Ramos (cell line): ENCODE measurements around the gene HMGN4.

Experiments
- in situ Hi-C: fragments of 300-500 bp; cut with MboI; formaldehyde crosslinking; loops from one replicate; pipeline ENCODE4 v1.14.3; 2022; ENCODE audit warnings: low sequenced_read_pairs; ENCODE audit not compliant: unreplicated experiment

The HMGN4 gene

DNA sequence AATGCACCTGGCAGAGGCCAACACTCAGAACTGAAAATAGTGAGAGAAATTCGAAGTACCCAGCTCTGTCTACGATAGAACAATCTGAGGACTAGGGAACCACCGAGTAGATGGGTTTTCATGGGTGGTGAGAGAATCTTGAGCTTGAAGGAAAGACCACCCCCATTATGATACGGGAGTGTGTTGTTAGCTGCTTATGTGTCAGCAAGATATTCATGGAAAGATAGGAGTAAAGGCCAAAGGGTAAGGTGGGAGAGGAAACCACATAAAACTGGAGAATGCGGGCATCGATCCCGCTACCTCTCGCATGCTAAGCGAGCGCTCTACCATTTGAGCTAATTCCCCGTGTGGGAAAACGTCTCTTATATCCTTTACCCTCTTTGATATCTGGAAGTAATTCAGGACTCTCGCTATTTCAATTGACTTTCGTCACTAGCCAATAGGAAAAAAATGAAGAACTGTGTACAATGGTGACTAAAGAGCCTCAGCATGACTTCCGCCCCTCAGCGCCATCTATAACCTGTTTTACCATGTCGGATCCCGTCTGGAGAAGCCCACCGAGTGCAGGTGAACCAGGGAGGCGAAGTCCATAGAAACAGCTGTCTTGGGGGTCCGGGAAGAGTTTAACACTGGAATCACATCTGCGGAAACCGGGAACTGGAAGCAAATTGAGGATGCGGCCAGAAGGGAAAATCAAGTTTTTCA is 33.6 kb downstream of the HMGN4 start:
- in situ Hi-C loops = no loop called here

DNA sequence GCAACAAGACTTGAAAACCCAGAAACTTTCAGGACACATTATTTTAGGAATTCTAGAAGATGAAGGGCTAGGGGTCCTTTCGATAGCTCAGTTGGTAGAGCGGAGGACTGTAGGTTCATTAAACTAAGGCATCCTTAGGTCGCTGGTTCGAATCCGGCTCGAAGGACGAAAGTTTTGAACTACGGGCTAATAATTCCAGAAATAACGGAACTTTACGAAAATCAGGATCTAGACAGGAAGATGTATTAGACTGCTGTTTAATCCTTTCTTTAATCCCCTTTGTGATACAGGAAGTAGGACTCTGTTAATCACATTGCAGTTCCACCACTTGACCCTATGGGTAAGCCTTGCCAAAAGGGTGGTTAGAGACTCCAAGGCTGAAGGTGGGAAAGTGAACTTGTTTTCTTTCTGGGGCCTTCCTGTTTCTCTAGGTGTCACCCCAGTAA is 37.4 kb downstream of the HMGN4 start:
- in situ Hi-C loops = loop anchor here (25.0 kb wide), 1 partner anchor 513 kb away; a partner anchor contains a TSS

DNA sequence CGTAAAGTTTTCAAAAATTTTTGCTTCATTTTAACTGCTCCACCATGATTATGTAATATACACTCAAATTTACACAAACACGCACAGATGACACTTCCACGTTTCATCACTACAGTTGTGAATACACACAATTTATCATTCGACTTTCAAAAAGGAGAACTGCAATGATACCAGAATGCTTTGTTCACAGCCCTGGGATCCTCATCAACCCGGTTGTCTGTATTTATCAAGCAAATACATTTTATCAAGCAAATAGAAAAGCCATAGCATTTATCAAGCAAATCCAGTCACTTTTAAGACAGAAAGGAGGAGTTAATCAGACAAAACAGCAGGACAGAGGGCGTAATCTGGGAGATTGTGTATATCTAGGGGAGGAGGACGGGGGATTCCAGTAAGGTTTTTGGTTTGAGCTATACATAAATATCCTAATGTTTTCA is 38.3 kb downstream of the HMGN4 start:
- in situ Hi-C loops = loop anchor here (25.0 kb wide), 1 partner anchor 514 kb away; a partner anchor contains a TSS

DNA sequence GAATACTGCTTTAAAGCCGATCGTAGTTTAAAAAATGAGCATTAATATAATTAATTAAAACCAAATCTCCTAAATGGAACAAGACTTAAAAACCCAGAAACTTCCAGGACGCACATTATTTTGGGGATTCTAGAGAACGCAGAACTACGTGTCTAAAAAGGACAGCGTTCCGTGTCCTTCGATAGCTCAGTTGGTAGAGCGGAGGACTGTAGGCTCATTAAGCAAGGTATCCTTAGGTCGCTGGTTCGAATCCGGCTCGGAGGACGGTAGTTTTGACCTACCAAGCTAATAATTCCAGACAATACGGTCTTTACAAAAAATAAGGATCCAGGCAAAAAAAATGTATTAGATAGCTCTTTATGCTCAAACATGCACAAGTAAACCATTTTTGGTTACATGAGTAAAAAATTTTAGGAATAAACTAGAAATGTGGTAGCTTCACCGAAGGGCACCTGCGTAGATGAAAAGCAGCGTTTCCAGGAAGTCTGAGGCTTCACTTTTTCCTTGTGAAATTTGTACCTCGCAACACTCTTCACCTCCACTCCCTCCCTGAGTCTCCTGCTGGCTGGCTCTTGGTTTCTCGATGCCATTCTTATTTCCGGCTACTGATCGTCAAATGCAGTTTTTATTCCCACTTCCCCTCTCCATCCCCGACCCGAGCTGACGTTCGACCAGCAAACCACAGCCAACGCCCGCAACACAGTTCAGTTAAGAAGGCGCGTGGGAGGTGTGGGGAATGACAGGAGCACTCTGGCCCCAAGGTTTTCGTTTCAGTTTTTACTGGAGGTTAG is 39.0 kb downstream of the HMGN4 start:
- in situ Hi-C loops = loop anchor here (25.0 kb wide), 1 partner anchor 515 kb away; a partner anchor contains a TSS

DNA sequence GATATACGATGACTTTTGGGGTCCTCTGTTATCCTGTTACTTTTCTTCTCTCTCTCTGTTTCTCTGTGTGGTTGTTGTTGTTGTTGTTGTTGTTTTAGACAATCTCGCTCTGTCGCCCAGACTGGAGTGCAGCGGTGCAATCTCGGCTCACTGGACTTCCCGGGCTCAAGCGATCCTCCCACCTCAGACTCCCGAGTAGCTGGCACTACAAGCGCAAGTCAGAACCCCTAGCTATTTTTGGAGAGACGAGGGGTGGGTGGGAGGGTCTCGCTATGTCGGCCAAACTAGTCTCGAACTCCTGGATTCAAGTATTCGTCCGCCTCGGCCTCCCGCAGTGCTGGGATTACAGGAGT is 39.5 kb downstream of the HMGN4 start:
- in situ Hi-C loops = loop anchor here (25.0 kb wide), 1 partner anchor 515 kb away; a partner anchor contains a TSS

DNA sequence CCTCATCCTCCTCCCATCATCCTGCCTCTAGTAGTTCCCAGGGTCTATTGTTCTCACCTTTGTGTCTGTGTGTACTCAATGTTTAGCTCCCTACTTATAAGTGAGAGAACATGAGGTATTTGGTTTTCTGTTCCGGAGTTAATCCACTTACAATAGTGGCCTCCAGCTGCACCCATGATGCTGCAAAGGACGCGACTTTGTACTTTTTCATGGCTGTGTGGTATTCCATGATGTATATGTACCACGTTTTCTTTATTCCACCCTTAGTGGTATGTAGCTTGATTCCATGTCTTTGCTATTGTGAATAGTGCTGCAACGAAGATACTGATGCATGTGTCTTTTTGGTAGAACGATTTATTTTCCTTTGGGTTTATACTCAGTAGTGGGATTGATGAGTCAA is 40.1 kb downstream of the HMGN4 start:
- in situ Hi-C loops = loop anchor here (25.0 kb wide), 1 partner anchor 516 kb away; a partner anchor contains a TSS

DNA sequence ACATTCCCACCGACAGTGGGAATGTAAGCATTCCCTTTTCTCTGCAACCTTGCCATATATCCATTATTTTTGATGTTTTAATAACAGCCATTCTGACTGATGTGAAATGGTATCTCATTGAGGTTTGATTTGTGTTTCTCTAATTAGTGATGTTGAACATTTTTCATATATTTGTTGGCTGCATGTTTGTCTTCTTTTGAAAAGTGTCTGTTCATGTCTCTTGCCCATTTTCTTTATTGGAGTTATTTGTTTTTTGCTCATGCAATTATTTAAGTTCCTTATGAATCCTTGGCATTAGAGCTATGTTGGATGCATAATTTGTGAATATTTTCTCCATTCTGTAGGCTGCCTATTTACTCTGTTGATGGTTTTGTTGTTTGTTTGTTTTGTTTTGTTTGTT is 40.6 kb downstream of the HMGN4 start:
- in situ Hi-C loops = loop anchor here (25.0 kb wide), 1 partner anchor 516 kb away; a partner anchor contains a TSS

DNA sequence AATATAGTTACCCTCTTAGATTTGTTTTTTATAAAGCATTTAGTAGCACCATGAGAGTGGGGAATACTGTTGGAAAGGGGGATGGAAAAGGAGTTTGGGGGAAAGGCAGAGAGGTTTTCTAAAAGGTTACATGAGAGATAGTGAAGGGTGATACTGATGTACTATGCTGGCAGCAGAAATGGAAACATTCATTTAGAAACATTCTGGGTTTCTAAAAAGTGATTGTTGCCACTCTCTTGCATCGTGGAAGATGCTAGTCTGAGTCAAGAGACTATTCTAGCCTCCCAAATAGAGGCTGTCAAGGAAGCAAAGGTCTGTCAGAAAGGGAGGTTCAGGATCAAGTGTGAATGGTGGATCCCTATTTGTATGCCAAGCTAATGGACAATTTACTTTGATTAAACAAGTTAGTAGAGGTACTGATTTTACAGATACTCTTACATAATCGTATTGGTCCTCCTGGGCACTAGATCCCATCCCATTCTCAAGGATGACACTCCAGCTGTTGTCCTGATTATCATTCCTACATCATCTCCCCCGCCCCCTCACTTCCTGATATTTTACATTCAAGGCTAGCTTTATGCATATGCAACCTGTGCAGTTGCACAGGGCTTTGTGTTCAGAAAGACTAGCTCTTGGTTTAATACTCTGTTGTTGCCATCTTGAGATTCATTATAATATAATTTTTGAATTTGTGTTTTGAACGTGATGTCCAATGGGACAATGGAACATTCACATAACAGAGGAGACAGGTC is 43.2 kb downstream of the HMGN4 start:
- in situ Hi-C loops = loop anchor here (25.0 kb wide), 1 partner anchor 519 kb away; a partner anchor contains a TSS

DNA sequence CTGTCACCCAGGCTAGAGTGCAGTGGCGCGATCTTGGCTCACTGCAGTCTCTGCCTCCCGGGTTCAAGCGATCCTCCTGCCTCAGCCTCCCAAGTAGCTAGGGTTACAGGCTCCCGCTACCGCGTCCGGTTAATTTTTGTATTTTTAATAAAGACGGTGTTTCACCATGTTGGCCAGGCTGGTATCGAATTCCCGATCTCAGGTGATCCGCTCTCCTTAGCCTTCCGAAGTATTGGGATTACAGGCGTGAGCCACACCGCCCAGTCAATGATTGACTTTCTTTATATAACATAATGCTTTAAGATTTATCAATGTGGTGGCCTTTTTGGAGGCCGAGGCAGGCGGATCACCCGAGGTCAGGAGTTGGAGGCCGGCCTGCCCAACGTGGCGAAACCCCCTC is 50.8 kb downstream of the HMGN4 start:
- in situ Hi-C loops = loop anchor here (25.0 kb wide), 1 partner anchor 527 kb away; a partner anchor contains a TSS

DNA sequence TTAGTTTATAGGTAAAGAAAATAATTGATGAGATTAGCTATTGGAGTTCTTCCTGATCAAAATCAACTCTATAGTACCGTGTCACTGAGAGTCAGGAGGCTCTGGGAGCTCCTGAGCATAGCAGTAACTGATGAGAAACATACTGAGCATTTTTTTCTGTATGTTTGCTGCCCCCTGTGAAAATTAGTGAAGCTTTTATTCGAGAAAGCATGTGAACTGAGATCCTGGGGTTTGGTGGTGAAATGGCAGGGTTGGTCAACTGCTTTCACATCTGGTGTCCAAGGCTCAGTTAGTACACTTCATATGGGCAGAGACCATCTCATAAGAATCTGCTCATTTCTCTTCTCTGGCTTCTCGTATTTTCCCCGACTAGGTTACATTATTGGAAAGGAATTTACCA is 54.5 kb downstream of the HMGN4 start:
- in situ Hi-C loops = loop anchor here (10.0 to 25.0 kb wide), 2 partner anchors 408 to 530 kb away; a partner anchor contains a TSS

DNA sequence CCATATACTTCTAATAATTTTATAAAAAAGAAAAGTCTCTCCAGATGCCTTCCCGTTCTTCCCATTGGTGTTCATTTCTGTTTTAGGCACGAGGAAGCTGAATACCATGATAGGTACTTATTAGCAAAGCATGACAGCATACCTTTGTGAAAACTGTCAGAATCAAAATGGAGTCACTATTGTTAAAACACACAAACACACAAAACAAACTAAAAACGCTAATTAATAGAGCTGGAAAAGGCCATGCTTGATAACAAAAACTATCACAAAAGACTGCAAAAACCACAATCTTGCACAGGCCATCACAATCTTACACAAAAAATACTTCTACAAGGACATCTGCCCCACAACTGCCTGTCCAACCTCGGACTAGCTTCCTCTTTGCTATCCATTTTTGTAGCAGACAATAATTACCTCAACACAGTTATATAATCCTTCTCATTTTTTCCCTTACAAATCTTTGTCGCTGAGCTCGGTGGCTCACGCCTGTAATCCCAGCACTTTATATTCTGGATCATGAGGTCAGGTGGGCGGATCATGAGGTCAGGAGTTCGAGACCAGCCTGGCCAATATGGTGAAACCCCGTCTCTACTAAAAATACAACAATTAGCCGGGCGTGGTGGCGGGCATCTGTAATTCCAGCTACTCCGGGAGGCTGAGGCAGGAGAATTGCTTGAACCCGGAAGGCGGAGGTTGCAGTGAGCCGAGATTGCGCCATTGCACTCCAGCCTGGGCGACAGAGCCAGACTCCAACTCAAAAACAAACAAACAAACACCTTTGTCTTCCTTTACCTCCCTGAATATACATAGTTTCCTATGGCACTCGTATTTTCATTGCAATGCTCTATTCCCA is 55.3 kb downstream of the HMGN4 start:
- in situ Hi-C loops = loop anchor here (10.0 to 25.0 kb wide), 2 partner anchors 409 to 531 kb away; a partner anchor contains a TSS

DNA sequence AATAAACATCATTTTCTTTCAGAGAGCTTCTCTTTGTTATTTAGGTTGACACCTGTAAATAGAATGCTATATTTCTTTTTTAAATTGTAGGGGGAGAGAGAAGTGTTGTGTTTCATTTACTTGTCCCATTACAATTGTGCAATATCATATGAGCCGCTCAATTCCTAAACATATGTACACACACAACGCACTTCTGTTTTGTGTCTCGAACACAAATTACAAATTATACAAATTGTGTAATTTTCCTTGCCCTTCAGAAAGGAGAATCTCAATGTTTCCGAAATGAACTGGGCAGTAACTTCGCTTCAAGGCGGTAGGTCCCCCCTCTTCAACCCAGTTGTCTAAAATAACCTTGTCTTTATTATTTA is 55.9 kb downstream of the HMGN4 start:
- in situ Hi-C loops = loop anchor here (10.0 to 25.0 kb wide), 2 partner anchors 409 to 532 kb away; a partner anchor contains a TSS

DNA sequence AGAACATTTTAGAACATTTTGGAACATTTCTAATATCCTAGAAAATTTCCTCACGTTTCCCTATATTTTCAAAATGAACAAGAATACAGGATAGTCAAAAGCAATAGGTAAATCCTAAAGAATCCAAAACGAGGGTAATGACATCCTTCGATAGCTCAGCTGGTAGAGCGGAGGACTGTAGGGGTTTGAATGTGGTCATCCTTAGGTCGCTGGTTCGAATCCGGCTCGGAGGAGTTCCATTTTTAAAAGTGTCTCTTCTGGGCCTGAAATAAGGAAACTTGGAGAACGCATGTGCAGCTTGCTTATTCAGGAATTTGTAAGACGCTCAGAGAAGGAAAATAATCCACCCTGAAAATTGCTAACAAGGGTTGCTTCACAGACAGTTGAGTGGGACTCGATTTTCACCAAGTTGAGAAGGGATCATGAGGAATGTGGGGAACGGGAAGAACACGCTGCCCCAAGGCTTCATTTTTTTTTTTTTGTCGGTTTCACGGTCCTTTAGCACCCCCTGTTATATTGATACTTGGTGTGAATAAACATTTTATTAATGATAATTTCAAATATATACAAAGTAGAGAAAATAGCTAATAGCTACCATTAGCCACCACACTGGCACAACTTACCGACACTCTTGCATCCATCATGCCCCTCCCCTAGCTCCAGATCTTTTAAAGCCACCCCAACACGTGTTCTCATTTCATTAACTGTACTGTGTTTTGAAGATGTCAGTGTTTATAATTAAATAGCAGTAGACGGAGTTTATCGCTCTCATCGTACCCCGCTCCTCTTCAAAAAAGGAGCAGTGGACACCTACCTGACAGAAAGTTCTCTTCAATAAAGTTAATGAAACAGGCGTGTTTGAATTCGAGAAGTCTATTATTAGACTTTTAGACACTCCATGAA is 56.8 kb downstream of the HMGN4 start:
- in situ Hi-C loops = loop anchor here (10.0 to 25.0 kb wide), 2 partner anchors 410 to 533 kb away; a partner anchor contains a TSS

DNA sequence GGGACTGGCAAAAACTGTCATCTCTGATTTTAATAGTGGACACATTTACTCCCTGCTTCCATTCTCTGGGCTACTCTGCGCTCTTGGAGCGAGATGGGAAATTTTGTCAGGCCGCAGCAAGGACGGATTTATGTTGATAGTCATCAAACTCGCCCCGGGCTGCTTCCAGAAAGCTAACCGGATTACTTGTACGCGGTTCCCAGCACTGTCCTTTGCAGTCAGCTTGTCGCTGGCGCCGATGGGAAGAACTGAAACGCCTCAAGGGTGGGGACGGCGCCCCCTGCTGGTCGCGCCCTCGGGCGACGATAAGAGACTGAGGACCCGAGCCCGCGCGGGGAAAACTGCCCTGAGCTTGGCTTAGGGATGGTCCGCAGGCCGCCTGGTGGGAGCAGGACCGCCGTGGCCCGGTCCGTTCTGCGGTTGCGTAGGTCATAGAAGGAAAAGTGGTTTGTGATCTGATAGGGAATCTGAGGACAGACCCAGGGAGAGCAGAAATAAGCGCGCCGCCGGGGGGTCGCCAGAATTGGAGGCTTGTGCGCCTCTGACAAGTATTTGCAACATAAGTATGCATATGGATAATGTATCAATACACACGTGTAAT is 57.6 kb downstream of the HMGN4 start:
- in situ Hi-C loops = loop anchor here (10.0 to 25.0 kb wide), 2 partner anchors 411 to 533 kb away; a partner anchor contains a TSS
